ENCODE measurements around the gene GNA15.

The GNA15 gene

GRCh38 chr19:3203805-3204645 lies 68.2 kb downstream of the GNA15 start:
- no peak for DNase-seq (ENCODE audit: insufficient read length, low spot score)
- TF ChIP-seq POLR2A (IDR thresholded peaks at IDR 0.05; ENCODE audit: low read depth, low read length): no peak
- no peak for TF ChIP-seq POU2F2 (IDR thresholded peaks at IDR 0.05; ENCODE audit: low read depth, low read length)
- TF ChIP-seq SPI1 (IDR thresholded peaks at IDR 0.05; ENCODE audit: low read depth, low read length): no peak
- no peak for TF ChIP-seq TAF1 (IDR thresholded peaks at IDR 0.05; ENCODE audit: low read depth, low read length)
- TF ChIP-seq POLR2AphosphoS5 (IDR thresholded peaks at IDR 0.05; ENCODE audit: low read depth, low read length): no peak
- TF ChIP-seq PAX5 (IDR thresholded peaks at IDR 0.05; ENCODE audit: insufficient read depth, low read length, severe bottlenecking): no peak

GRCh38 chr19:3204646-3205275 lies 68.9 kb downstream of the GNA15 start:
- TF ChIP-seq SPI1 (IDR thresholded peaks at IDR 0.05; ENCODE audit: low read depth, low read length): no peak
- TF ChIP-seq TAF1 (IDR thresholded peaks at IDR 0.05; ENCODE audit: low read depth, low read length): no peak
- no peak for TF ChIP-seq PAX5 (IDR thresholded peaks at IDR 0.05; ENCODE audit: insufficient read depth, low read length, severe bottlenecking)
- TF ChIP-seq POU2F2 (IDR thresholded peaks at IDR 0.05; ENCODE audit: low read depth, low read length): no peak
- no peak for TF ChIP-seq POLR2A (IDR thresholded peaks at IDR 0.05; ENCODE audit: low read depth, low read length)
- TF ChIP-seq POLR2AphosphoS5 (IDR thresholded peaks at IDR 0.05; ENCODE audit: low read depth, low read length): no peak
- no peak for DNase-seq (ENCODE audit: insufficient read length, low spot score)
- no peak for FAIRE-seq

More at GRCh38 chr19:3203805-3204645, 68.2 kb downstream of the GNA15 start:
- no peak for FAIRE-seq

- TF ChIP-seq POLR2A (IDR thresholded peaks at IDR 0.05; ENCODE audit: low read depth, low read length) (no peak), PAX5 (IDR thresholded peaks at IDR 0.05; ENCODE audit: insufficient read depth, low read length, severe bottlenecking) (no peak), POU2F2 (IDR thresholded peaks at IDR 0.05; ENCODE audit: low read depth, low read length) (no peak), POLR2AphosphoS5 (IDR thresholded peaks at IDR 0.05; ENCODE audit: low read depth, low read length) (no peak)
- DNase-seq (ENCODE audit: insufficient read length, low spot score) (no peak), FAIRE-seq (no peak)
These were observed 70.6 kb downstream of the GNA15 start for GRCh38 chr19:3206216-3206953.

GRCh38 chr19:3207461-3208242 lies 71.8 kb downstream of the GNA15 start:
- TF ChIP-seq POLR2AphosphoS5 (IDR thresholded peaks at IDR 0.05; ENCODE audit: low read depth, low read length) (no peak), POU2F2 (IDR thresholded peaks at IDR 0.05; ENCODE audit: low read depth, low read length) (no peak), TAF1 (IDR thresholded peaks at IDR 0.05; ENCODE audit: low read depth, low read length) (no peak), SPI1 (IDR thresholded peaks at IDR 0.05; ENCODE audit: low read depth, low read length) (no peak), PAX5 (IDR thresholded peaks at IDR 0.05; ENCODE audit: insufficient read depth, low read length, severe bottlenecking) (no peak), POLR2A (IDR thresholded peaks at IDR 0.05; ENCODE audit: low read depth, low read length) (no peak)
- DNase-seq (ENCODE audit: insufficient read length, low spot score): no peak
- no peak for FAIRE-seq

GRCh38 chr19:3208317-3209207 lies 72.7 kb downstream of the GNA15 start:
- no peak for DNase-seq (ENCODE audit: insufficient read length, low spot score)
- no peak for TF ChIP-seq SPI1 (IDR thresholded peaks at IDR 0.05; ENCODE audit: low read depth, low read length)
- TF ChIP-seq POU2F2 (IDR thresholded peaks at IDR 0.05; ENCODE audit: low read depth, low read length): no peak
- TF ChIP-seq POLR2A (IDR thresholded peaks at IDR 0.05; ENCODE audit: low read depth, low read length): no peak
- no peak for TF ChIP-seq POLR2AphosphoS5 (IDR thresholded peaks at IDR 0.05; ENCODE audit: low read depth, low read length)
- no peak for TF ChIP-seq TAF1 (IDR thresholded peaks at IDR 0.05; ENCODE audit: low read depth, low read length)
- TF ChIP-seq PAX5 (IDR thresholded peaks at IDR 0.05; ENCODE audit: insufficient read depth, low read length, severe bottlenecking): no peak
- FAIRE-seq: no peak

- DNase-seq (ENCODE audit: insufficient read length, low spot score) (peak; percentile 92), FAIRE-seq (peak; percentile 93)
- no peak for TF ChIP-seq POLR2A (IDR thresholded peaks at IDR 0.05; ENCODE audit: low read depth, low read length)
- no peak for TF ChIP-seq TAF1 (IDR thresholded peaks at IDR 0.05; ENCODE audit: low read depth, low read length)
- TF ChIP-seq POU2F2 (IDR thresholded peaks at IDR 0.05; ENCODE audit: low read depth, low read length): no peak
- no peak for TF ChIP-seq SPI1 (IDR thresholded peaks at IDR 0.05; ENCODE audit: low read depth, low read length)
- TF ChIP-seq PAX5 (IDR thresholded peaks at IDR 0.05; ENCODE audit: insufficient read depth, low read length, severe bottlenecking): no peak
These were observed 74.6 kb downstream of the GNA15 start for GRCh38 chr19:3210347-3211017.

- FAIRE-seq: no peak
- TF ChIP-seq POLR2AphosphoS5 (IDR thresholded peaks at IDR 0.05; ENCODE audit: low read depth, low read length) (no peak), PAX5 (IDR thresholded peaks at IDR 0.05; ENCODE audit: insufficient read depth, low read length, severe bottlenecking) (no peak), POU2F2 (IDR thresholded peaks at IDR 0.05; ENCODE audit: low read depth, low read length) (no peak), TAF1 (IDR thresholded peaks at IDR 0.05; ENCODE audit: low read depth, low read length) (no peak), POLR2A (IDR thresholded peaks at IDR 0.05; ENCODE audit: low read depth, low read length) (no peak), SPI1 (IDR thresholded peaks at IDR 0.05; ENCODE audit: low read depth, low read length) (no peak)
These were observed 75.4 kb downstream of the GNA15 start for GRCh38 chr19:3211191-3211590.

More at GRCh38 chr19:3211191-3211590, 75.4 kb downstream of the GNA15 start:
- DNase-seq (ENCODE audit: insufficient read length, low spot score): no peak
